NCI-H82 treated with DMSO at 0.1 percent for 48 hours (cell line): Measurements from ENCODE around the gene TCF7.
A peak's percentile ranks its signal among the peaks of the same experiment; 100 is the strongest.

Experiments used
- DNase-seq: peaks from one replicate; lab custom pipeline; 2025; ENCODE audit not compliant: unreplicated experiment; lab: John Stamatoyannopoulos, UW

TCF7 gene

DNA sequence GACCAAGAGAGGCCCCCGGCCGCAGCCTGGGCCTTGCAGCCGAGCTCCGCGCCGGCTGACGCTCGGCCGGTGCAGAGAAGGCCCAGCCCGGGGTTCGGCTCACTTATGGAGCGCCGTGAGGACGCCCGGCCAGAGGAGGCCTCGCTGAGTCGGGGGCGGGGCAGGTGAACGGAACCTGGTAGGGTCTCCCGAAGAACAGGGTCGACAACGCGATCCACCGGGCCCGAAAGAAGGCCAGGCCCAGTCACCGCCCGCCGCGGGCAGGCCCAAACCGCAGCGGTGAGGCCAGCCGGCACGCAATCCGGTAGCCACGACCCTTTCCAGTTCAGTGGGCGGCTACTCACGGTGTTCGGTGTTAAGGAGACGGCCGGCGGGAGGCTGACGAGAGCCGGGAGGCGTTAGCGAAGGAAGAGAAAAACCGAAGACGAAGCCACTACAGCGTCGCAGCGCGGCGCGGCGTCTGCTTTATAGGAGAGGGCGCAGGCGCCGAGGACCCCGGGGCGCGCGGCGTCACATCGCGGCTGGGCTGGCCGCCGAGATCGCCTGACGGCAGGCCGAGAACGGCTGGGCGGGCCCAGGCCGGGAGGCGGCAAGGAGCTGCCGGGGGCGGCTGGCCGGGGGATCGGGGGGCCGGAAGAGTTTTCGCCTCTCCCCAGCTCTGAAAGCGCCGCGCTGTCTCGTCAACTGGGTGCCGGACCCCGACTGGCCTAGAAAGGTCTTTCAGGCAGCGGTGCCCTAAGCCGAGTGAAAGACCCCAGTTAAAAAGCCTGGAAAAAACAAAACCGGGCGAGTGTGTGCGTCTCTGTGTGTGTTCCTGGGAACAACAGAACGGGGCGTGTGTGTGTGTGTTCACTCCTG, 62.3 kb downstream of the TCF7 start, which contains the start of gene SKP1:
Gene SKP1 (minus strand): TSS at position 440 of the 858 bp plus-strand sequence. CDS start 2,928 bp downstream, outside the sequence.
- peak; percentile 48 for DNase-seq

DNA sequence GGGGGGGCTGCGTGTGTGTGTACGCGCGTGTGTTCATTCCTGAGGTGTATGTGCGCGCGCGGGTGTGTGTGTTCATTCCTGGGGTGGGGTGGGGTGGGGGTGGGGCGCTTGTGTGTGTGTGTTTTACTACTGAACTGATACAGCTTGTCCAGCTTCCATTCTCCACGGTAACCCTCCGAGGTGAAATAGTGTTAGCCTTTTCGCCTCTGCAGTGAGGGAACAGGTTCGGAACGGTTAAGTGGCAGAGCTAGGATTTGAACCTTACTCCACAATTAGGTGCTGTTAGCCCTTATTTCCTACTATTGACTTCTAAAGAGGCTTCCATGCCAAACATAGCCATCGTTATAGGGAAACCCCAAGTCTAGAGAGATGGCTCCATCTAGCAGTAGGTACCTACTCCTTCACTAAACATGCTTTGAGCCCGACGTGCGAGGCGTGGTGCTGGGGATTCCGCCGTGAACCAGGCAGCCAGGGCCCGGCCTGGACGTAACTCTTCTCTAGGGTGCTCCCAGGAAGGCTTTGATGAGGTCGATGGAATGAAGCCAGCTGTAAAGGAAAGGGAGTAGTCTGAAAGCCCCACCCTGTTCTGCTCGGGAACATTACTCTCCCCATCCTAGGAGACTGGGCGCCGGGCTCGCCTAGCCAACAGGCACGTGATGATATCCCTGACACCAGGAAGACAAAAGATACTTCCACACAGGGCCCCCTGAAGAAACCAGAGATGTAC, 63.1 kb downstream of the TCF7 start:
- DNase-seq: no peak

DNA sequence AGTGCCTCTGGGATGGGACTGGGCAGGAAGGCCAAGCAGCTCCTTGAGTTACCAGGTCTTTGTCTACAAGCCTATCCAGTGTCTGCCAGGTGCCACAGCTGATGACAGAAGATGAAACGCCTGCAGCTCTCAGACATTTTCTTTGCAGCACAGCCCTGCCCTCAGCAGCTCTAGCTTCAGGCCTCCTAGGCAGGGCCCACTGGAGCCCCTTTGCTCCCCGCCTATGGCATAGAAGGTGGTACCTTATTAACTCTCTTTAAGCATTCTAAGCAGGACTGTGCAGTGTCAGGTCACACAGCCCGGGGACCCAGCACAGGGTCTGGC, 63.6 kb downstream of the TCF7 start:
- no peak for DNase-seq

DNA sequence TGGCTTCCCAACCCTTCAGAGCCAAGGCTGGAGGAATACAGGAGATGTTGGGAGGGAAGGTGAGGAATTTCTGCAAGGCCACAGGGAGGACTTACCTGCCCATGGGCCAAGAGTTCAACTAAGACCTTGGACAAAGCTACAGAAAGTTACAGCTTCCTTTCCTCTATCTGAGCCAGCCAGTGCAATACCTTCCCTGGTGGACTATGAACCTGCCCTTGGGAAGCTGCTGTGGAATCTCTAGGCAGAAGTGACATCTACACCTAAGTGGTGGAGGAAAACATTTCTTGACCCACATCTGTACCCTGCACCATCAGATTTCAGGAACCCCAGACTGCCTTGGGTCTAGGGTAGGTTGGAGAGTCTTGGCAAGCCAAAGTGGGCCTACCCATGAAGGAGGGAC, 69.0 kb downstream of the TCF7 start:
- DNase-seq: no peak

DNA sequence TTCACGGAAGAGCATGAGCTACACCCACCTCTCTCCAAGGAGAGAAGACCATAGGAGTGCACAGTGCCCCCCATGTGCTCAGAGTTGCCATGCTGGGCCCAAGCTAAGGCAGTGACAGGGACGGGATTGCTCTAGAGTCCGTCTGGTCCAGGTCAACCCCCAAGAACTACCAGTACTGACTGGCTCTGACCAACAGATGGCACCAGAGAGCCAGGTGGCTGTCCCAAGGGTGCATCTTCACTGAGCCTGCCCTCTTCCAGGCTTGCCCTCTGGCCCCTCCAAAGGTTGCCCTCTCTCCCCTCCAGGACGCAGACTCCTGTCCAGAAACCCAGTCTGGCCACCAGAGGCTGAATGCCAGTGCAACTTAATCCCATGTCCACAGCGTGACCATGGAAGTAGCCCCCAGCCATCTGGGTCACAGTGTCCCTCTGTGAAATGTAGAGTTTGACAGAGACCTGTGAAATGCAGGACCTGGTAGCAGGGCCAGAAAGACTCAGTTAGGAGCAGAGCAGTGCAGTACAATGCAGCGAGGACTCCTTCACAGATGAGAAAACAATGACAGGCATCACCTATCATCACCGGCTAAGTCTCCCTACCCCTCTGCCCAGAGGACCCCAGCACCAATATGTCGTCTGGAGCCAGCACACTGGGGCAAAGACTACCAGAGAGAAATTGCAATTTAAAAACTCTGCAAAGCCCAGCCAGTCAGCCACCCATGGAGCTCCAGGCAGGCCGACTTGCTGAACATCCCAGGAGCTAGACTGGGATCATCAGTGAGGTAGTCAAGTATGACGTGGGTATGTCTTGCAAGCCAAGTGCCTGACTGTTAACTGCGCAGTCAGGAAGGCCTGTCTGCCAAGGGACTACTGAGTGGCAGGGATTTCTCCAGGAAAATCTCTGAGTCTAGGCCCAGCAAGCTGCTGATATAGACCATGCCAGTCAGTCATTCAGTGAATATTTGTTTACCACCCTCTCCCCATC, 70.0 kb downstream of the TCF7 start:
- DNase-seq: no peak

DNA sequence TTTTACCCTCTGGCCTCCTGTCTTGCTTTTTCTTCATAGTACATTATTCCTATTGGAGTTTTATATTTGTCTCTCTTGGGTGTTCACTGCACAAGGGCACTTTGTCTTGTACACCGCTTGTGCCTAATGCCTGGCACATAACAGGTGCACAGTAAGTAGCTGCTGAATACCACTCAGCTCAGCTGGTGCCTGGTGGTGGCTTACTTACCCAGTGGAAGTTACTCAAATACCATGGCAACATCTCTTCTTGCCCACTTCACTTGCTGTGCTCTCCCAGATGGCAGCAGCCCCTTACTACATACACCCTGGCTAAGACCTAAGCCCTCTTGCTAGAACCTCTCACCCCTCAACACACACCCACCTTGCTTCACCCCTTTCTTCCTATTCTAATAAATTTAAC, 73.6 kb downstream of the TCF7 start:
- DNase-seq: no peak

DNA sequence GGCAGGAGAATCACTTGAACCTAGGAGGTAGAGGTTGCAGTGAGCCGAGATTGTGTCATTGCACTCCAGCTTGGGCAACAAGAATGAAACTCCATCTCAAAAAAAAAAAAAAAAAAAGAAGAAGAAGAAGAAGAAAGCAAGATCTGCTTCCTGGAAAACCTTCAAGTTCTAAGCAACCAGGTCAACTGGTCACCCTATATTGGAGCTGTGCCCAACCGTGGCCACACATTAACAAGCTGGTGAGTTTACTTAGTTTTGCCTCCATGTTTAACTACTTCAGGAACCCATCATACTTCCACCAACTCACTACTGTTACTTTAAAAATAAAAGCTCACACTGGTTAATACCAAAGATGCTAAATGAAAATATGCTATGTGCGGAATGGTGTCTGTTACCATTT, 74.5 kb downstream of the TCF7 start:
- DNase-seq: no peak

DNA sequence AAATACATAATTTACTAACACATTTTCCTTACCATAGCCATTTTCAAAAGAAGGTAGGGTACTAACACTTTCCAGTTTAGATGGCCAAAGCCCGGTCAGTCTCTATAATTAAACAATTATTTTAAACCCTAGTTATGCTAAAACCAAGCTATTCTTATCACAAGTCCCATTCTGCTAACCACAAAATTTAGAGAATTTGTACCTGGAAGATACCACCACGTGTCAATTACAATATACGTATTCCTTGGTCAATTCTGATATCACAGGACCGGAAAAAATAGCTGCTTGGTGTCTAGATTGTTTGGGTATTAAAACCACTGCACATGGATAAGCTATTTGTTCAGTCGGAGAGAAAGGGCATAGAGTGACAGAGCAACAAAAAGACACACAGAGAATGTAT, 81.2 kb downstream of the TCF7 start:
- DNase-seq: no peak
